Hematopoietic multipotent progenitor cell treated with erythropoietin and hydrocortisone succinate and interleukin-3 and kit ligand, for 8 days (in vitro differentiated cells): ENCODE measurements around the gene NSMF.
A peak's percentile ranks its signal among the peaks of the same experiment; 100 is the strongest.
"Not testable (repeated sequence)": the region's sequence is repeated elsewhere in the genome, so short reads cannot be mapped to it uniquely, and the experiment has no call there.

ENCODE experiments used
- DNase-seq: peaks from one replicate; pipeline ENCODE4 v3.0.0-alpha.2; 2015

NSMF gene

GRCh38 chr9:137456864-137457405, 2.2 kb downstream of the NSMF start:
- DNase-seq = no peak

DNA sequence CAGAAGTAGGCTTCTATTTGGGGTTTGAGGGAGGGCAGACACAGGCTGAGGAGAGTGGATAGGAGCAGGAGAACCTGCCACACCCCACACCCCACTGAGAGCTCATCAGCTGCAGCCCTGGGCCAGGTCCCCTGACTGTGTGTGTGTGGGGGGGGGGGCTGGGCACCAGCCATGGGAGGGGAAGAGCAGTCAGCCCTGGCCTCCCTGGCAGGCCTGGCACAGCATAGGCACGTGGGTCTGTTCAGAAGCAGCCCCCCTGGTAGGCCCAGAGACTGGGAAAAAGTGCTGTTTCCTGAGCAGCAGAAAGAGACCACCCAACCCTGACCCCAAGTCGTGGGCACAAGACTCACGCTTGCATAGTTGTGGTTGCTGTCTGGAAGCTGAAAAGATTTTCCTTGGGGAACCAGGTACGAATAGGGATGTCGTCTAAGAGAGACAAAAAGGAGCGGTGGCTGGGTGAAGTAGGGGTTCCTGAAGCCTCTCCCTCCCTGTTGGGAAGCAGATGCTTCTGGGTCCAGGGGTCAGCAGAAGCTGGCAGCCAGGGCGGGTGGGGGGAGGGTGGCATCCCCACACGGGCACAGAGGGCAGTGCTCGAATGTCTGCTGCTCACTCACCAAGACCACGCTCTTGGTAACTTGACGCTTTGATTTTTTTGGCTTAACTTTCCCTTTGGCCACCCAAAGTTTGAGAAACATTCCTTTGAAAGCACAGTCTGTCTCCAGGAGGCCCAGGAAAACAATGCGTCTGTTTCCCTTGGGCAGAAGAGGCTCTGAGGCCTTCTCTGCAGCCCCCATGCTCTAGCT, 2.9 kb downstream of the NSMF start:
- DNase-seq = no peak

GRCh38 chr9:137455359-137455991, 3.7 kb downstream of the NSMF start:
- no peak for DNase-seq

GRCh38 chr9:137454597-137455358, 4.4 kb downstream of the NSMF start:
- DNase-seq = peak; percentile 15

GRCh38 chr9:137454145-137454596, 5.0 kb downstream of the NSMF start:
- peak; percentile 30 for DNase-seq

- DNase-seq = peak; percentile 72
These were observed 5.5 kb downstream of the NSMF start for GRCh38 chr9:137453643-137454081.

GRCh38 chr9:137452761-137453642, 6.1 kb downstream of the NSMF start:
- DNase-seq = no peak

- no peak for DNase-seq
These were observed 7.0 kb downstream of the NSMF start for GRCh38 chr9:137452006-137452760.

DNA sequence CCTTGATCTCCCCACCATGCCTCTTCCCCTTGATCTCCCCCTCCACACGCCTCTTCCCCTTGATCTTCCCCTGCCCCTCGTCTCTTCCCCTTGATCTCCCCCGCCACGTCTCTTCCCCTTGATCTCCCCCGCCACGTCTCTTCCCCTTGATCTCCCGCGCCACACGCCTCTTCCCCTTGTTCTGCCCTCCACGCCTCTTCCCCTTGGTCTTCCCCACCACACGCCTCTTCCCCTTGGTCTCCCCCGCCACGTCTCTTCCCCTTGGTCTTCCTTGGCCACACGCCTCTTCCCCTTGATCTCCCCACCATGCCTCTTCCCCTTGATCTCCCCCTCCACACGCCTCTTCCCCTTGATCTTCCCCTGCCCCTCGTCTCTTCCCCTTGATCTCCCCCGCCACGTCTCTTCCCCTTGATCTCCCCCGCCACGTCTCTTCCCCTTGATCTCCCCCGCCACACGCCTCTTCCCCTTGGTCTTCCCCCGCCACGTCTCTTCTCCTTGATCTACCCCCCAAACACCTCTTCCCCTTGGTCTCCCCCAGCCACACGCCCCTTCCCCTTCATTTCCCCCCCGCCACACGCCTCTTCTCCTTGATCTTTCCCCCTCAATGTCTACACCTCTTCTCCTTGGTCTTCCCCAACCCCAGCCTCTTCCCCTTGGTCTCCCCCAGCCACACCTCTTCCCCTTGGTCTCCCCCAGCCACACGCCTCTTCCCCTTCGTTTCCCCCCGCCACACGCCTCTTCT, 7.7 kb downstream of the NSMF start:
- not testable (repeated sequence) for DNase-seq

- DNase-seq = not testable (repeated sequence)
These were observed 8.5 kb downstream of the NSMF start for GRCh38 chr9:137450539-137451222.

GRCh38 chr9:137449931-137450538, 9.1 kb downstream of the NSMF start:
- peak; percentile 42 for DNase-seq

DNA sequence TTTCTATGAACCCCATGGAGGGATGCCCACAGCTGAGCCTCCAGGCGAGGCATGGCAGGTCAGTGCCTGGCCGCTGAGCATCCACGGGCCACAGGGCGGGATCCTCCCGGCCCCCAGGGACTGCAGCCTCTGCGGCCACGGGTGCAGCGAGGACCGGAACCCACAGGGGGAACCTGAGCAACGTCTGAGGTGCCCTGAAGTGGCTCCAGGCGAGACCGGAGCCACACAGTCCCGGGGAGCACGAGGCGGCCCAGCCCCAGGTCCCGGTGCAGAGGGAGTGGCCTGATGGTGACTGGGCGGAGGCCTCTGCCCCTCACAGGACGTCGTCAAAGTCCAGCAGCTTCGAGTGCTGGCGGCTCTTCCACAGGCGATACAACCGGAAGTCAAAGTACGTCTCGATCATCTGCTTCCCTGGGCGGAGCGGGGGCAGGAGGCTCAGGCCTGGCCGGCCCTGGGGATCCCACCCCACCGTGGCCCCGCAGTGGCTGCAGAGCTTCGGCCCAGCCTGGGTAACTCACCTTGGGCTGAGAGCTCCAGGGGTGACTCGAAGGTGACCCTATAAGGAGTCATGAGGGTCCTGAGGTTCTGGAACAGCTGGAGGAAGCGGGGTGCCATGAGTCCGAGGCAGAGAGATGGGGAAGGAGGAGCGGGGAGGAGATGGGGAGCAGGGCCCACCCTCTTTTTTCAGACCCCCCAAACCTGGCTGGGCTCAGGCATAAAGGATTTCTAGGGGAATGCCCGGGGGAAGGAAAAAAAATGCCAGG, 9.9 kb downstream of the NSMF start:
- no peak for DNase-seq

DNA sequence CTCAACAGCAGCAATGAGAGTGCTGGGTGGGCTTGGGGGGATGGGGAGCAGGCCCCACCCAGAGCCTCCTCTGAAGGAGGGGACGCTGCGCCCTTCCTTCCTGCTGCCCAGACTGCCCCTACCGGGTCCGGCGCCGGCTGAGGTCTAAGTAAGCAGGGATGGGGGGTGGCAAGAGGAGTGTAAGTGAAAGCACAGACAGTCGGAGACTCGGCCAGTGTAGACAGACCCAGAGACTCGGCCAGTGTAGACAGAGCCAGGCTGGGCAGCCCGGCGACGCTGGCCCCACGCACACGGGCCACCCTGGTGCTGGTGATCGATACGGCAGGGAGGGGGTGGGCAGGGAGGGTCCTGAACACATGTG, 10.6 kb downstream of the NSMF start:
- DNase-seq = no peak

GRCh38 chr9:137447722-137448601, 11.2 kb downstream of the NSMF start:
- no peak for DNase-seq

DNA sequence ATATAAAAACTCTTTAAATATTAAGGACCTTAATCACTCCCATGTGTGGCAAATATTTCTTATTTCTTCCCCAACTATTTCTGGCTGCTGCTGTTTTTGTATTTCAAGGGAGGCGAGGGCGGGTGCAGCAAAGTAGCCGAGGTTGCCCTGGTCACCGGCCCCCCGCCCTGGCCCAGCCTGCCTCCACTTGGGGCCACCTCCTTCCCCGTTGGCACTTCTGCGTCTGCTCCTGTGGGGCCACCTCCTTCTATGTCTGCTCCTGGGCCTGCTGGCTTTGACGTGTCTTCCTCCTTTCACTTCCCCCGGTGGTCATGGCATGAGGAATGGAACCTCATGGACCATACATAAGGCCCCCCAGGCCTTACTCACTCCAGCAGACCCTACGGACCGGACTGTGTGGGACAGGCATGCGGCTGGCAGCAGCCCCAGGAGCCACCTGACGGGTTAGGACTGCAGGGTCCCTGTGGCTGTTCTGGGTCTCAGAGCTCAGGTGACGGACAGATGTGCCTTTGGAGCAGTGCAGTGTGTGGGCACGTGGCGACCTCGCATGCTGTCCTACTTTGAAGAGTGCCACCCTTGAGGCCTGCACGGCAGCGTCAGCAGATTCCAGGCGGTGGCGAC, 12.2 kb downstream of the NSMF start:
- no peak for DNase-seq

GRCh38 chr9:137445930-137446431, 13.2 kb downstream of the NSMF start:
- DNase-seq = no peak

GRCh38 chr9:137445275-137445807, 13.8 kb downstream of the NSMF start:
- peak; percentile 89 for DNase-seq
